K562 (cell line): ENCODE results near the gene BOLL. TPM values are rescaled to one million over a fixed set of nuclear protein-coding genes. Genes with fewer than 3 reads are reported as not detected.

Source experiments
- CTBP1 ChIP-seq: fragments of 450-650 bp; IDR thresholded peaks from 2 replicates; pipeline ENCODE4 v1.6.1; 2016; ENCODE audit warnings: borderline replicate concordance
- DEAF1 ChIP-seq: fragments of 450-650 bp; formaldehyde crosslinking; IDR thresholded peaks from 2 replicates; pipeline ENCODE4 v1.4.0; 2020; ENCODE audit warnings: mild to moderate bottlenecking, moderate library complexity
- ETS1 ChIP-seq: conservative IDR thresholded peaks from 2 replicates; pipeline ENCODE4 v1.6.1; 2011; ENCODE audit warnings: low read depth, mild to moderate bottlenecking, low read length; ENCODE audit not compliant: control insufficient read depth
- HDAC6 ChIP-seq: IDR thresholded peaks from 2 replicates; pipeline ENCODE4 v1.6.1; 2012; ENCODE audit warnings: low read depth, mild to moderate bottlenecking, control low read depth, inconsistent platforms, low read length, moderate library complexity
- HEY1 ChIP-seq: fragments of 250-450 bp; sonication (Bioruptor Pico); IDR thresholded peaks from 2 replicates; pipeline ENCODE4 v1.5.0; 2020; ENCODE audit warnings: mild to moderate bottlenecking, moderate library complexity, borderline replicate concordance
- HNRNPK ChIP-seq: fragments of 200-400 bp; formaldehyde crosslinking; IDR thresholded peaks from one replicate; pipeline ENCODE4 v1.6.1; 2018; ENCODE audit warnings: mild to moderate bottlenecking, low read depth, low read length; ENCODE audit not compliant: poor library complexity, severe bottlenecking
- MCM3 ChIP-seq: fragments of 450-650 bp; IDR thresholded peaks from 2 replicates; pipeline ENCODE4 v1.6.1; 2016
- NFIX ChIP-seq: fragments of 250-450 bp; sonication (Bioruptor Pico); IDR thresholded peaks from 2 replicates; pipeline ENCODE4 v1.4.0; 2020; ENCODE audit warnings: low read depth, mild to moderate bottlenecking, moderate library complexity
- PCBP1 ChIP-seq: fragments of 200-400 bp; formaldehyde crosslinking; IDR thresholded peaks from 2 replicates; pipeline ENCODE4 v1.6.1; 2018; ENCODE audit warnings: mild to moderate bottlenecking, low read depth, low read length; ENCODE audit not compliant: poor library complexity, severe bottlenecking
- PHF21A ChIP-seq: fragments of 450-650 bp; IDR thresholded peaks from 2 replicates; pipeline ENCODE4 v1.6.1; 2017; ENCODE audit warnings: low read depth, borderline replicate concordance
- SETDB1 ChIP-seq: IDR thresholded peaks from one replicate; pipeline ENCODE4 v1.6.1; 2012; ENCODE audit warnings: low read length, control low read depth, inconsistent platforms
- SMAD1 ChIP-seq: fragments of 150-350 bp; IDR thresholded peaks from 2 replicates; pipeline ENCODE4 v1.6.1; 2014; ENCODE audit warnings: low read length, low read depth; ENCODE audit not compliant: partially characterized antibody
- STAT5B ChIP-seq: fragments of 250-450 bp; sonication (Bioruptor Pico); IDR thresholded peaks from 2 replicates; pipeline ENCODE4 v1.8.0; 2021; ENCODE audit warnings: mild to moderate bottlenecking, inconsistent platforms
- U2AF2 ChIP-seq: fragments of 200-400 bp; formaldehyde crosslinking; optimal IDR thresholded peaks from 2 replicates; pipeline ENCODE3; 2017; ENCODE audit warnings: low read depth, mild to moderate bottlenecking, low read length
- ZBTB1 ChIP-seq: sonication (generic); formaldehyde crosslinking; IDR thresholded peaks from 2 replicates; pipeline ENCODE4 v1.8.1; 2023; ENCODE audit warnings: missing genetic modification reagents, low read depth, mild to moderate bottlenecking, borderline replicate concordance
- ZC3H11A ChIP-seq: IDR thresholded peaks from 2 replicates; pipeline ENCODE4 v1.6.1; 2012; ENCODE audit warnings: low read depth, low read length, improper control_type of control experiment
- ZHX1 ChIP-seq: fragments of 150-350 bp; conservative IDR thresholded peaks from 2 replicates; pipeline ENCODE4 v1.6.1; 2014; ENCODE audit warnings: low read length
- ZNF133 ChIP-seq: fragments of 250-450 bp; sonication (Bioruptor Pico); IDR thresholded peaks from 2 replicates; pipeline ENCODE4 v1.4.0; 2020; ENCODE audit warnings: mild to moderate bottlenecking
- ZNF436 ChIP-seq: fragments of 250-450, 450-650 bp; sonication (Bioruptor Pico); formaldehyde crosslinking; IDR thresholded peaks from 2 replicates; pipeline ENCODE4 v1.7.0; 2020; ENCODE audit warnings: mild to moderate bottlenecking
- ZNF445 ChIP-seq: fragments of 250-450 bp; sonication (Bioruptor Pico); IDR thresholded peaks from 2 replicates; pipeline ENCODE4 v1.4.0; 2020; ENCODE audit warnings: low read depth, mild to moderate bottlenecking, moderate library complexity
- ZNF707 ChIP-seq: fragments of 250-450 bp; sonication (Bioruptor Pico); conservative IDR thresholded peaks from 2 replicates; pipeline ENCODE4 v1.8.0; 2022; ENCODE audit warnings: inconsistent platforms, mild to moderate bottlenecking, moderate library complexity
- ZZZ3 ChIP-seq: fragments of 450-650 bp; IDR thresholded peaks from 2 replicates; pipeline ENCODE4 v1.6.1; 2016; ENCODE audit warnings: antibody characterized with exemption, mild to moderate bottlenecking, moderate library complexity
- polyA plus RNA-seq, 8 experiments: library from polyadenylated mRNA; depleted of rRNA in 4 of 8; stranded (reverse) in 5 of 8; unstranded in 3 of 8; fragments of >200 nt; fragmentation: Nextera tagmentation in 2 of 8; fragmentation: Illumina TruSeq in 1 of 8; extraction: Ambion mirVana in 2 of 8; extraction: Trizol in 1 of 8; gene quantifications; 2 replicates each; pipeline versions ENCODE4 v1.2.1 to v1.2.3, GENCODE V29; 2011 to 2014; ENCODE audit warnings: inconsistent platforms in 1 of 8, missing spikeins in 1 of 8
- total RNA-seq, 7 experiments: library from RNA; depleted of rRNA in 6 of 7; stranded (reverse); fragments of >200 nt in 6 of 7; fragmentation: Illumina TruSeq in 2 of 7; extraction: Trizol in 2 of 7; gene quantifications; 2 replicates each; pipeline versions ENCODE4 v1.2.1 to v1.2.3, GENCODE V29; 2011 to 2021; ENCODE audit warnings: low replicate concordance in 1 of 7

BOLL gene
- total and polyA plus RNA-seq, 9 of the 15 experiments (the other 6 are each of a cell fraction or from before 2014, with no cell fraction given): 0.11 to 0.55 (median 0.19) TPM; not detected in 1

- TF ChIP-seq SMAD1: no peak
- no peak for TF ChIP-seq HNRNPK
- no peak for TF ChIP-seq ZNF707 (CRISPR knock-in tag)
- no peak for TF ChIP-seq CTBP1
- TF ChIP-seq HDAC6: no peak
- TF ChIP-seq U2AF2: no peak
- no peak for TF ChIP-seq ZZZ3
- no peak for TF ChIP-seq ZHX1
- no peak for TF ChIP-seq HEY1 (CRISPR knock-in tag)
- TF ChIP-seq STAT5B (CRISPR knock-in tag): no peak
- TF ChIP-seq SETDB1: no peak
- no peak for TF ChIP-seq ZNF445 (CRISPR knock-in tag)
- TF ChIP-seq NFIX (CRISPR knock-in tag): no peak
- TF ChIP-seq ZNF133 (CRISPR knock-in tag): no peak
- no peak for TF ChIP-seq ETS1
- no peak for TF ChIP-seq PCBP1
- TF ChIP-seq PHF21A: no peak
- no peak for TF ChIP-seq MCM3
- TF ChIP-seq DEAF1 (CRISPR knock-in tag): no peak
- TF ChIP-seq ZNF436 (CRISPR knock-in tag): no peak
- no peak for TF ChIP-seq ZBTB1 (CRISPR knock-in tag)
- TF ChIP-seq ZC3H11A: no peak
Observed at GRCh38 chr2:197740200-197740599, 44.9 kb downstream of the BOLL start (continued).
